ENCODE data around the gene TSEN15.

- TF ChIP-seq CTCF (IDR thresholded peaks at IDR 0.05): no peak
- no peak for TF ChIP-seq POLR2AphosphoS5 (IDR thresholded peaks at IDR 0.05)
- no peak for TF ChIP-seq POLR2A (IDR thresholded peaks at IDR 0.05)
- TF ChIP-seq EP300 (IDR thresholded peaks at IDR 0.05; ENCODE audit: low read depth): no peak
These were observed 1.2 kb downstream of the TSEN15 start for GRCh38 chr1:184052750-184053149.

Data from transverse colon (tissue), 4 donors.